ENCODE results near the gene POLA1. TPM values are rescaled to one million over a fixed set of nuclear protein-coding genes. Genes with fewer than 3 reads are reported as not detected.

The POLA1 gene
- total and polyA plus RNA-seq, 12 donors, result 2.2 to 11.0 (median 5.9) TPM

GRCh38 chrX:24902806-24903205 is 209.1 kb downstream of the POLA1 start:
- Histone ChIP-seq H3K4me3 (no peak overlapping the region), H3K9me3 (replicated peaks in 1 of 3) (no peaks in the 10 kb centered on the region), H3K4me1 (replicated peaks in 1 of 2) (no peaks in the 10 kb centered on the region), H3K27me3 (no peaks in the 10 kb centered on the region), H3K36me3 (replicated peaks in 1 of 2) (no peaks in the 10 kb centered on the region), H3K27ac (no peak overlapping the region)
- TF ChIP-seq POLR2A (IDR thresholded peaks at IDR 0.05) (no peak), CTCF (IDR thresholded peaks at IDR 0.05) (no peak)
- 61 to 83% (median 70%) methylated on average over 5 of the region's 5 CpGs for WGBS, 4 donors
- DNase-seq, result peak in 2 of 7 donors; percentile 7 to 20
- intact Hi-C loops (cut with DNase I), result no loop called here

GRCh38 chrX:24918715-24919114 is 225.0 kb downstream of the POLA1 start:
- no peaks in the 10 kb centered on the region for H3K36me3 ChIP-seq (replicated peaks in 1 of 2)
- TF ChIP-seq CTCF (IDR thresholded peaks at IDR 0.05) (no peak), POLR2A (IDR thresholded peaks at IDR 0.05) (no peak)
- 70 to 98% (median 87%) methylated on average over 3 of the region's 3 CpGs for WGBS, 4 donors
- no peak for DNase-seq
- intact Hi-C loops (cut with DNase I), result no loop called here
- H3K27ac ChIP-seq, result no peak overlapping the region
- no peaks in the 10 kb centered on the region for H3K9me3 ChIP-seq (replicated peaks in 1 of 3)
- H3K4me1 ChIP-seq (replicated peaks in 1 of 2), result no peaks in the 10 kb centered on the region
- H3K4me3 ChIP-seq, result no peak overlapping the region
- H3K27me3 ChIP-seq, result no peaks in the 10 kb centered on the region

- no peak for DNase-seq
- Histone ChIP-seq H3K36me3 (replicated peaks in 1 of 2) (no peaks in the 10 kb centered on the region), H3K27me3 (peaks cover 3% of the 10 kb centered on the region), H3K9me3 (replicated peaks in 1 of 3) (no peaks in the 10 kb centered on the region), H3K27ac (no peak overlapping the region), H3K4me1 (replicated peaks in 1 of 2) (no peaks in the 10 kb centered on the region), H3K4me3 (no peak overlapping the region)
- TF ChIP-seq POLR2A (IDR thresholded peaks at IDR 0.05), result no peak
- no peak for TF ChIP-seq CTCF (IDR thresholded peaks at IDR 0.05)
- WGBS, 4 donors, result 79 to 95% (median 90%) methylated on average over 3 of the region's 3 CpGs
- intact Hi-C loops (cut with DNase I), result no loop called here
Measured at GRCh38 chrX:24920769-24921168, 227.1 kb downstream of the POLA1 start.

- Histone ChIP-seq H3K27ac (no peak overlapping the region), H3K36me3 (replicated peaks in 1 of 2) (no peaks in the 10 kb centered on the region), H3K9me3 (replicated peaks in 1 of 3) (no peaks in the 10 kb centered on the region), H3K4me1 (replicated peaks in 1 of 2) (no peaks in the 10 kb centered on the region), H3K27me3 (peaks cover 3% of the 10 kb centered on the region), H3K4me3 (no peak overlapping the region)
- no peak for DNase-seq
- intact Hi-C loops (cut with DNase I), result no loop called here
- 65 to 86% (median 74%) methylated on average over 2 of the region's 2 CpGs for WGBS, 4 donors
- TF ChIP-seq CTCF (IDR thresholded peaks at IDR 0.05) (no peak), POLR2A (IDR thresholded peaks at IDR 0.05) (no peak)
Measured at GRCh38 chrX:24925430-24925829, 231.7 kb downstream of the POLA1 start.

All from adrenal gland (tissue), 12 donors.